Ovary (tissue), 3 donors: ENCODE results near the gene ADGRF5.

Experiments
- EP300 ChIP-seq: sonication (generic); formaldehyde crosslinking; IDR thresholded peaks from one replicate; pipeline ENCODE4 v1.6.1; 2017; ENCODE audit warnings: antibody characterized with exemption
- POLR2A ChIP-seq: fragments of 450-650 bp; IDR thresholded peaks from one replicate; pipeline ENCODE4 v1.6.1; 2017; ENCODE audit warnings: antibody characterized with exemption, mild to moderate bottlenecking, moderate library complexity
- TF ChIP-seq, protein P1 (sequence below), 3 donors: fragments of 450-650 bp in 2 of 3; fragments of 200-600 bp in 1 of 3; IDR thresholded peaks; one replicate each; pipeline versions ENCODE4 v1.5.1 to v1.8.0; 2016 to 2022; ENCODE audit warnings: antibody characterized with exemption in 3 of 3, mild to moderate bottlenecking in 1 of 3
- donor health status: DM: no; HTN: no; CAD: no.

DNA sequence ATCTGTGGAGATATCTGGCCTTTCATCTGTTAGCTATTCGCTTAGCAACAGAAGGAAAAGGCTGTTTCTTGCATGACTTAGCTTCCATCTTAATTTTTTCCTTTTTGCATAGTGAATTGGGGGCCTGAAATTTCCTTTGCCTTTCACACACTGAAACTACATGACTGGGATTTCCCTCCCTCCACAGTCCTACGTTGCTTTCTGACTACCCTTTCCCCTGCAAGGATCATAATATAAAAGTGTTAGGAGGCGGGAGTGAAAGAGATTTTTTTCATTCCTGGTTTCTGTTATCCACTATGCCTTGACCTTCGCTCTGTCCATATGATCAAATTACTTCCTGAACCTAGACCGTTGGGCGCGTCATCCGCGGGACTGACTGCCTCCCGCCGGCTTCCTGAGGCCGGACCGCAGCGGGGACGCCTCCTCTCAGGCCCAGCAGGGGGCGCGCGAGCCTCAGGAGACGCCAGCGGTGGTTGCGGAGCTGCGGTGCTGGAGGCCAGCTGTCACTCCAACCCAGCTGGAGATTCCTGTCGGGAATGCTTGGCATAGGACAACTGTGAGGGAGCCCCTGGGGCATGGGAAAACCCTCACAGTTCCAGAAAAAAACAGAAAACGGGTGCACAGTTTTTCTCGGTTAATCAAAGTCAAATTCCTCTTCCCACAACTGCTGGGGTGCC, 72.9 kb downstream of the ADGRF5 start:
- TF ChIP-seq, protein P1, sequence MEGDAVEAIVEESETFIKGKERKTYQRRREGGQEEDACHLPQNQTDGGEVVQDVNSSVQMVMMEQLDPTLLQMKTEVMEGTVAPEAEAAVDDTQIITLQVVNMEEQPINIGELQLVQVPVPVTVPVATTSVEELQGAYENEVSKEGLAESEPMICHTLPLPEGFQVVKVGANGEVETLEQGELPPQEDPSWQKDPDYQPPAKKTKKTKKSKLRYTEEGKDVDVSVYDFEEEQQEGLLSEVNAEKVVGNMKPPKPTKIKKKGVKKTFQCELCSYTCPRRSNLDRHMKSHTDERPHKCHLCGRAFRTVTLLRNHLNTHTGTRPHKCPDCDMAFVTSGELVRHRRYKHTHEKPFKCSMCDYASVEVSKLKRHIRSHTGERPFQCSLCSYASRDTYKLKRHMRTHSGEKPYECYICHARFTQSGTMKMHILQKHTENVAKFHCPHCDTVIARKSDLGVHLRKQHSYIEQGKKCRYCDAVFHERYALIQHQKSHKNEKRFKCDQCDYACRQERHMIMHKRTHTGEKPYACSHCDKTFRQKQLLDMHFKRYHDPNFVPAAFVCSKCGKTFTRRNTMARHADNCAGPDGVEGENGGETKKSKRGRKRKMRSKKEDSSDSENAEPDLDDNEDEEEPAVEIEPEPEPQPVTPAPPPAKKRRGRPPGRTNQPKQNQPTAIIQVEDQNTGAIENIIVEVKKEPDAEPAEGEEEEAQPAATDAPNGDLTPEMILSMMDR (IDR thresholded peaks at IDR 0.05) = peak; percentile 76 to 93 (median 86)
- TF ChIP-seq EP300 = no peak
- TF ChIP-seq POLR2A = no peak
